A549 (cell line): ENCODE results near the gene RPRD1A.

ENCODE experiments used
- CTCF ChIP-seq: fragments of >200 bp; sonication (Bioruptor Twin); formaldehyde crosslinking; IDR thresholded peaks from 3 replicates; pipeline ENCODE4 v1.5.1; 2016
- EP300 ChIP-seq, 2 experiments: fragments of >200 bp; sonication (Bioruptor Twin); formaldehyde crosslinking; IDR thresholded peaks; 2 replicates in 1 of 2; 3 replicates in 1 of 2; pipeline ENCODE4 v1.6.1; 2016 to 2017
- REST ChIP-seq: fragments of 200-600 bp; sonication (generic); IDR thresholded peaks from 2 replicates; pipeline ENCODE4 v1.6.1; 2016; ENCODE audit warnings: antibody characterized with exemption, mild to moderate bottlenecking, moderate library complexity

GRCh38 chr18:36099311-36099710, 32.0 kb upstream of the RPRD1A start:
- TF ChIP-seq EP300 (IDR thresholded peaks at IDR 0.05): no peak
- no peak for TF ChIP-seq CTCF
- no peak for TF ChIP-seq REST
